ENCODE results near the gene LSP1. TPM values are rescaled to one million over a fixed set of nuclear protein-coding genes. Genes with fewer than 3 reads are reported as not detected.

LSP1 gene
- total RNA-seq, 1 donor from 2014 or later, result 29.2 TPM

- Histone ChIP-seq H3K36me3 (ENCODE audit: control insufficient read depth in 3 of 3, insufficient read depth in 3 of 3, low read length in 3 of 3) (peaks cover 3 to 5% (median 5%) of the 10 kb centered on the region in 3 donors), H3K9ac (ENCODE audit: low read depth in 1 of 3, low read length in 3 of 3) (peak overlapping the region; percentile 63 to 90 (median 85)), H3K27ac (ENCODE audit: low read depth, low read length) (peak overlapping the region; percentile 56), H3K4me3 (ENCODE audit: low read length in 3 of 3) (peak overlapping the region; percentile 54 to 79 (median 65)), H3K4me1 (ENCODE audit: control insufficient read depth in 3 of 3, insufficient read depth in 3 of 3, low read length in 3 of 3) (peaks cover 21 to 62% (median 22%) of the 10 kb centered on the region in 3 donors), H3K27me3 (ENCODE audit: control insufficient read depth in 3 of 3, insufficient read depth in 3 of 3, low read length in 3 of 3) (no peaks in the 10 kb centered on the region), H3K9me3 (ENCODE audit: control insufficient read depth in 3 of 3, low read length in 3 of 3) (no peaks in the 10 kb centered on the region)
These were observed 11.3 kb upstream of the LSP1 start for GRCh38 chr11:1841511-1842148.

- H3K4me3 ChIP-seq (ENCODE audit: low read length in 3 of 3), result peak overlapping the region in 1 of 3 donors; percentile 65
- H3K9ac ChIP-seq (ENCODE audit: low read depth in 1 of 3, low read length in 3 of 3), result peak overlapping the region; percentile 72 to 90 (median 85)
- H3K27ac ChIP-seq (ENCODE audit: low read depth, low read length), result peak overlapping the region; percentile 56
- peaks cover 3 to 5% (median 5%) of the 10 kb centered on the region in 3 donors for H3K36me3 ChIP-seq (ENCODE audit: control insufficient read depth in 3 of 3, insufficient read depth in 3 of 3, low read length in 3 of 3)
- H3K9me3 ChIP-seq (ENCODE audit: control insufficient read depth in 3 of 3, low read length in 3 of 3), result no peaks in the 10 kb centered on the region
- no peaks in the 10 kb centered on the region for H3K27me3 ChIP-seq (ENCODE audit: control insufficient read depth in 3 of 3, insufficient read depth in 3 of 3, low read length in 3 of 3)
- peaks cover 19 to 55% (median 23%) of the 10 kb centered on the region in 3 donors for H3K4me1 ChIP-seq (ENCODE audit: control insufficient read depth in 3 of 3, insufficient read depth in 3 of 3, low read length in 3 of 3)
These were observed 10.5 kb upstream of the LSP1 start for GRCh38 chr11:1842149-1843097.

GRCh38 chr11:1843098-1843473 lies 9.8 kb upstream of the LSP1 start:
- no peaks in the 10 kb centered on the region for H3K27me3 ChIP-seq (ENCODE audit: control insufficient read depth in 3 of 3, insufficient read depth in 3 of 3, low read length in 3 of 3)
- peaks cover 15 to 49% (median 18%) of the 10 kb centered on the region in 3 donors for H3K4me1 ChIP-seq (ENCODE audit: control insufficient read depth in 3 of 3, insufficient read depth in 3 of 3, low read length in 3 of 3)
- H3K9me3 ChIP-seq (ENCODE audit: control insufficient read depth in 3 of 3, low read length in 3 of 3), result no peaks in the 10 kb centered on the region
- H3K9ac ChIP-seq (ENCODE audit: low read depth in 1 of 3, low read length in 3 of 3), result peak overlapping the region in 1 of 3 donors; percentile 85
- H3K27ac ChIP-seq (ENCODE audit: low read depth, low read length), result peak overlapping the region; percentile 56
- peaks cover 3 to 5% (median 5%) of the 10 kb centered on the region in 3 donors for H3K36me3 ChIP-seq (ENCODE audit: control insufficient read depth in 3 of 3, insufficient read depth in 3 of 3, low read length in 3 of 3)
- H3K4me3 ChIP-seq (ENCODE audit: low read length in 3 of 3), result no peak overlapping the region

- H3K4me1 ChIP-seq (ENCODE audit: control insufficient read depth in 3 of 3, insufficient read depth in 3 of 3, low read length in 3 of 3), result peaks cover 18 to 49% (median 21%) of the 10 kb centered on the region in 3 donors
- peaks cover 3 to 5% (median 5%) of the 10 kb centered on the region in 3 donors for H3K36me3 ChIP-seq (ENCODE audit: control insufficient read depth in 3 of 3, insufficient read depth in 3 of 3, low read length in 3 of 3)
- no peak overlapping the region for H3K4me3 ChIP-seq (ENCODE audit: low read length in 3 of 3)
- H3K9me3 ChIP-seq (ENCODE audit: control insufficient read depth in 3 of 3, low read length in 3 of 3), result no peaks in the 10 kb centered on the region
- H3K27me3 ChIP-seq (ENCODE audit: control insufficient read depth in 3 of 3, insufficient read depth in 3 of 3, low read length in 3 of 3), result peaks cover 0 to 4% (median 0%) of the 10 kb centered on the region in 3 donors
- H3K9ac ChIP-seq (ENCODE audit: low read depth in 1 of 3, low read length in 3 of 3), result peak overlapping the region in 1 of 3 donors; percentile 16
- H3K27ac ChIP-seq (ENCODE audit: low read depth, low read length), result no peak overlapping the region
These were observed 9.1 kb upstream of the LSP1 start for GRCh38 chr11:1843796-1844195.

- H3K4me1 ChIP-seq (ENCODE audit: control insufficient read depth in 3 of 3, insufficient read depth in 3 of 3, low read length in 3 of 3), result peaks cover 18 to 53% (median 25%) of the 10 kb centered on the region in 3 donors
- H3K27ac ChIP-seq (ENCODE audit: low read depth, low read length), result no peak overlapping the region
- H3K4me3 ChIP-seq (ENCODE audit: low read length in 3 of 3), result no peak overlapping the region
- H3K27me3 ChIP-seq (ENCODE audit: control insufficient read depth in 3 of 3, insufficient read depth in 3 of 3, low read length in 3 of 3), result peaks cover 0 to 4% (median 0%) of the 10 kb centered on the region in 3 donors
- peak overlapping the region in 1 of 3 donors; percentile 16 for H3K9ac ChIP-seq (ENCODE audit: low read depth in 1 of 3, low read length in 3 of 3)
- H3K36me3 ChIP-seq (ENCODE audit: control insufficient read depth in 3 of 3, insufficient read depth in 3 of 3, low read length in 3 of 3), result peaks cover 3 to 5% (median 5%) of the 10 kb centered on the region in 3 donors
- no peaks in the 10 kb centered on the region for H3K9me3 ChIP-seq (ENCODE audit: control insufficient read depth in 3 of 3, low read length in 3 of 3)
These were observed 8.4 kb upstream of the LSP1 start for GRCh38 chr11:1844221-1845094.

GRCh38 chr11:1845095-1845429 lies 7.8 kb upstream of the LSP1 start:
- H3K27me3 ChIP-seq (ENCODE audit: control insufficient read depth in 3 of 3, insufficient read depth in 3 of 3, low read length in 3 of 3), result peaks cover 0 to 4% (median 0%) of the 10 kb centered on the region in 3 donors
- H3K4me3 ChIP-seq (ENCODE audit: low read length in 3 of 3), result no peak overlapping the region
- no peaks in the 10 kb centered on the region for H3K9me3 ChIP-seq (ENCODE audit: control insufficient read depth in 3 of 3, low read length in 3 of 3)
- peaks cover 15 to 53% (median 25%) of the 10 kb centered on the region in 3 donors for H3K4me1 ChIP-seq (ENCODE audit: control insufficient read depth in 3 of 3, insufficient read depth in 3 of 3, low read length in 3 of 3)
- peak overlapping the region in 1 of 3 donors; percentile 28 for H3K9ac ChIP-seq (ENCODE audit: low read depth in 1 of 3, low read length in 3 of 3)
- no peak overlapping the region for H3K27ac ChIP-seq (ENCODE audit: low read depth, low read length)
- H3K36me3 ChIP-seq (ENCODE audit: control insufficient read depth in 3 of 3, insufficient read depth in 3 of 3, low read length in 3 of 3), result peaks cover 3 to 5% (median 5%) of the 10 kb centered on the region in 3 donors

GRCh38 chr11:1845561-1846452 lies 7.1 kb upstream of the LSP1 start:
- peaks cover 15 to 51% (median 25%) of the 10 kb centered on the region in 3 donors for H3K4me1 ChIP-seq (ENCODE audit: control insufficient read depth in 3 of 3, insufficient read depth in 3 of 3, low read length in 3 of 3)
- no peak overlapping the region for H3K27ac ChIP-seq (ENCODE audit: low read depth, low read length)
- H3K9me3 ChIP-seq (ENCODE audit: control insufficient read depth in 3 of 3, low read length in 3 of 3), result no peaks in the 10 kb centered on the region
- peaks cover 0 to 4% (median 0%) of the 10 kb centered on the region in 3 donors for H3K27me3 ChIP-seq (ENCODE audit: control insufficient read depth in 3 of 3, insufficient read depth in 3 of 3, low read length in 3 of 3)
- peaks cover 0 to 5% (median 5%) of the 10 kb centered on the region in 3 donors for H3K36me3 ChIP-seq (ENCODE audit: control insufficient read depth in 3 of 3, insufficient read depth in 3 of 3, low read length in 3 of 3)
- H3K9ac ChIP-seq (ENCODE audit: low read depth in 1 of 3, low read length in 3 of 3), result no peak overlapping the region
- no peak overlapping the region for H3K4me3 ChIP-seq (ENCODE audit: low read length in 3 of 3)

GRCh38 chr11:1846453-1846932 lies 6.4 kb upstream of the LSP1 start:
- Histone ChIP-seq H3K27ac (ENCODE audit: low read depth, low read length) (no peak overlapping the region), H3K9ac (ENCODE audit: low read depth in 1 of 3, low read length in 3 of 3) (no peak overlapping the region), H3K4me1 (ENCODE audit: control insufficient read depth in 3 of 3, insufficient read depth in 3 of 3, low read length in 3 of 3) (peaks cover 12 to 47% (median 23%) of the 10 kb centered on the region in 3 donors), H3K36me3 (ENCODE audit: control insufficient read depth in 3 of 3, insufficient read depth in 3 of 3, low read length in 3 of 3) (peaks cover 0 to under 1% (median 0%) of the 10 kb centered on the region in 3 donors), H3K27me3 (ENCODE audit: control insufficient read depth in 3 of 3, insufficient read depth in 3 of 3, low read length in 3 of 3) (peaks cover 0 to 4% (median 0%) of the 10 kb centered on the region in 3 donors), H3K4me3 (ENCODE audit: low read length in 3 of 3) (no peak overlapping the region), H3K9me3 (ENCODE audit: control insufficient read depth in 3 of 3, low read length in 3 of 3) (no peaks in the 10 kb centered on the region)

All from skeletal muscle tissue (tissue), 4 donors.